OCI-LY1 (cell line): ENCODE results near the gene ADAM19.

Experiments
- H2AFZ ChIP-seq: fragments of 200-600 bp; sonication (generic), shearing (Covaris generic); 2 replicates; pipeline ENCODE4 v1.6.0; 2014; ENCODE audit warnings: antibody characterized with exemption, mild to moderate bottlenecking, low read length
- H3F3A ChIP-seq: fragments of 200-600 bp; sonication (generic), shearing (Covaris generic); 2 replicates; pipeline ENCODE4 v1.6.0; 2014; ENCODE audit warnings: mild to moderate bottlenecking, antibody characterized with exemption, low read length, moderate library complexity; ENCODE audit not compliant: insufficient read depth
- H3K27ac ChIP-seq: fragments of 200-600 bp; sonication (generic); 2 replicates; pipeline ENCODE4 v1.5.1; 2014; ENCODE audit warnings: low read length, mixed run types, mild to moderate bottlenecking, low read depth; ENCODE audit not compliant: poor library complexity, severe bottlenecking
- H3K27me3 ChIP-seq: fragments of 200-600 bp; sonication (generic); 2 replicates; pipeline ENCODE4 v1.6.0; 2014; ENCODE audit warnings: antibody characterized with exemption, mild to moderate bottlenecking, low read length, moderate library complexity; ENCODE audit not compliant: insufficient read depth
- H3K36me3 ChIP-seq: fragments of 200-600 bp; sonication (generic); 2 replicates; pipeline ENCODE4 v1.6.1; 2014; ENCODE audit warnings: mild to moderate bottlenecking, antibody characterized with exemption, low read length, moderate library complexity, mixed read lengths; ENCODE audit not compliant: insufficient read depth
- H3K4me1 ChIP-seq: fragments of 200-600 bp; sonication (generic); 2 replicates; pipeline ENCODE4 v1.5.1; 2014; ENCODE audit warnings: mild to moderate bottlenecking, low read length, moderate library complexity; ENCODE audit not compliant: insufficient read depth, severe bottlenecking
- H3K4me2 ChIP-seq: fragments of 200-600 bp; sonication (generic), shearing (Covaris generic); 2 replicates; pipeline ENCODE4 v1.6.1; 2014; ENCODE audit warnings: low read length
- H3K4me3 ChIP-seq: fragments of 200-600 bp; sonication (generic); 2 replicates; pipeline ENCODE4 v1.5.1; 2014; ENCODE audit warnings: low read length, low read depth, mild to moderate bottlenecking, mixed read lengths; ENCODE audit not compliant: poor library complexity, severe bottlenecking
- H3K79me2 ChIP-seq: fragments of 200-600 bp; shearing (Covaris generic); 2 replicates; pipeline ENCODE4 v1.6.1; 2016; ENCODE audit warnings: mixed run types, low read length, mixed read lengths; ENCODE audit not compliant: insufficient read depth
- H3K9ac ChIP-seq: fragments of 200-600 bp; sonication (generic), shearing (Covaris generic); 2 replicates; pipeline ENCODE4 v1.6.1; 2014; ENCODE audit warnings: mild to moderate bottlenecking, low read length, mixed read lengths
- H3K9me2 ChIP-seq: fragments of 200-600 bp; sonication (generic), shearing (Covaris generic); 2 replicates; pipeline ENCODE4 v1.6.1; 2014; ENCODE audit warnings: low read depth, mild to moderate bottlenecking, low read length, mixed read lengths
- H3K9me3 ChIP-seq: fragments of 200-600 bp; shearing (Covaris generic); 2 replicates; pipeline ENCODE4 v1.6.1; 2014; ENCODE audit warnings: low read length, mixed read lengths
- H4K20me1 ChIP-seq: fragments of 200-600 bp; sonication (generic), shearing (Covaris generic); 2 replicates; pipeline ENCODE4 v1.6.0; 2016; ENCODE audit warnings: mild to moderate bottlenecking, low read length; ENCODE audit not compliant: insufficient read depth
- EZH2 ChIP-seq: fragments of 200-600 bp; sonication (generic), shearing (Covaris generic); IDR thresholded peaks from 2 replicates; pipeline ENCODE4 v1.8.0; 2017; ENCODE audit warnings: borderline replicate concordance, mixed run types, mild to moderate bottlenecking, antibody characterized with exemption, low read length, moderate library complexity, mixed read lengths
- TF ChIP-seq, protein P1 (sequence below): fragments of 200-600 bp; sonication (generic), shearing (Covaris generic); IDR thresholded peaks from 2 replicates; pipeline ENCODE4 v1.5.1; 2017; ENCODE audit warnings: mild to moderate bottlenecking, antibody characterized with exemption, low read length, moderate library complexity, mixed read lengths

ADAM19 gene

DNA sequence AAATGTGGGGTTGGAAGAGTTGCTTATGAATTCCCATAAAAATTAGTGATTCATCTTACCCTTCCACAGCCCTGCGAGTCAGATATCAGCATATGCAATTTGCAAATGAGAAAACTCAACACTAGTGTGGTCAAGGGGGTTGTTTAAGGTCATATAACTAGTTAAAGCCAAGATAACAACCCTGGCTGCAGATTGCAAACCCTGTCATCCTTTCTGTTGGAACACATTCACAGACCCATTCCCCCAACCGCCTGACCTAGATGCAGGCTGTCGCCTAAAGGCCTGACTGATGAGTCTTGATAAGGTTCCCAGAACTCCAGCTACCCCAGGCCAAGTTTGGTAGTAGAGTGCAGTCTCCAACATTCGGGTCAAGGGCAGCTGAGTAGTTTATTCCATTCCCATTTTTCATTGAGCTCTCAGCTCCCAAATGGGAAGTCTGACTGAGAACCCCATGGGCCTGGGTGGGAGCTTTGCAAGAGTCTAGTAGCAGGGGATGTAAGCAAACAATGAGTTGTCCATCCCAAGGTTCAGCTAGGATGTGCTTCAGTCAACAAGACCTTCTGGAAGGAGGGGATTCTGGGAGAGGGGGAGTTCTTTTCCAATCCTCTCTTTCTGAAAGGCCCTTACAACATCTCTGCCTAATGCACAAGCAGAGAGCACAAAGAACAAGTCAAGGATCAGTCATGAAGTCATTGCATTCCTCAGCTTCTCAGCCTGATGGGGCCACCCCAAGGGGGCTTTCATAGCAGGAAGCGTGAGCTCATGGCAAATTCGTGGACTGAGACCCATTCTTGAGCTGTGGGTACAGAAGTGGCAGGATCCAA lies 40.3 kb downstream of the ADAM19 start:
- H3K27ac ChIP-seq: no peak overlapping the region
- no peak overlapping the region for H2AFZ ChIP-seq
- H3K36me3 ChIP-seq: no peaks in the 10 kb centered on the region
- H3K4me2 ChIP-seq: no peak overlapping the region
- H3K9me3 ChIP-seq: no peaks in the 10 kb centered on the region
- TF ChIP-seq, protein P1, sequence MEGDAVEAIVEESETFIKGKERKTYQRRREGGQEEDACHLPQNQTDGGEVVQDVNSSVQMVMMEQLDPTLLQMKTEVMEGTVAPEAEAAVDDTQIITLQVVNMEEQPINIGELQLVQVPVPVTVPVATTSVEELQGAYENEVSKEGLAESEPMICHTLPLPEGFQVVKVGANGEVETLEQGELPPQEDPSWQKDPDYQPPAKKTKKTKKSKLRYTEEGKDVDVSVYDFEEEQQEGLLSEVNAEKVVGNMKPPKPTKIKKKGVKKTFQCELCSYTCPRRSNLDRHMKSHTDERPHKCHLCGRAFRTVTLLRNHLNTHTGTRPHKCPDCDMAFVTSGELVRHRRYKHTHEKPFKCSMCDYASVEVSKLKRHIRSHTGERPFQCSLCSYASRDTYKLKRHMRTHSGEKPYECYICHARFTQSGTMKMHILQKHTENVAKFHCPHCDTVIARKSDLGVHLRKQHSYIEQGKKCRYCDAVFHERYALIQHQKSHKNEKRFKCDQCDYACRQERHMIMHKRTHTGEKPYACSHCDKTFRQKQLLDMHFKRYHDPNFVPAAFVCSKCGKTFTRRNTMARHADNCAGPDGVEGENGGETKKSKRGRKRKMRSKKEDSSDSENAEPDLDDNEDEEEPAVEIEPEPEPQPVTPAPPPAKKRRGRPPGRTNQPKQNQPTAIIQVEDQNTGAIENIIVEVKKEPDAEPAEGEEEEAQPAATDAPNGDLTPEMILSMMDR: no peak
- no peak for TF ChIP-seq EZH2
- H4K20me1 ChIP-seq: no peaks in the 10 kb centered on the region
- no peak overlapping the region for H3K9ac ChIP-seq
- H3K9me2 ChIP-seq: no peaks in the 10 kb centered on the region
- H3K4me3 ChIP-seq: no peak overlapping the region
- H3F3A ChIP-seq: no peaks in the 10 kb centered on the region
- H3K27me3 ChIP-seq: no peaks in the 10 kb centered on the region
- no peaks in the 10 kb centered on the region for H3K79me2 ChIP-seq
- no peaks in the 10 kb centered on the region for H3K4me1 ChIP-seq

DNA sequence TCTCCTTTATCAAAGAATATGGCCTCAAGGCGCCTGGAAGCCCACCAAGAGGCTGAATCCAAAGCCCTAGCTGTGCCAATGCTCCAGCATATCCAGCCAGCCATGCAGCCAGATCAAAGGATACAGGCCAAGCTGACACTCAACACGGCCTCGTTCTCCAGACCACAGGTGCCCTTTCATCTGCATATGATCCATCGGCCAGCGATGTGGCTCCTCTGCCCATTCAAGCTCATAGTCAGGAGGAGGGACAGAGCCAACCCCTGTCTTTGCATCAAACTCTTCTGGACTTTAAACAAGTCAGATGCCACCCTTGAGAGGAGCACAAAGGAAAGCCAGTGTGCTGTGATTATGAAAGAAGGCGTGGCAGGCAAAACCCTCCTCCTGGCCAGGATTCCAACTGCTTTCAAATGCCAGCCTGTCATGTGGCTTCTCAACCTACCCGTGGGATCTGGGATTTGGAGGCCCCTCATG lies 42.5 kb downstream of the ADAM19 start:
- Histone ChIP-seq H3K4me2 (no peak overlapping the region), H3K27me3 (no peaks in the 10 kb centered on the region), H3F3A (no peaks in the 10 kb centered on the region), H3K79me2 (no peaks in the 10 kb centered on the region), H3K9ac (no peak overlapping the region), H3K4me3 (no peak overlapping the region), H3K9me2 (no peaks in the 10 kb centered on the region), H3K27ac (no peak overlapping the region), H4K20me1 (no peaks in the 10 kb centered on the region), H2AFZ (no peak overlapping the region), H3K9me3 (no peaks in the 10 kb centered on the region), H3K36me3 (no peaks in the 10 kb centered on the region), H3K4me1 (no peaks in the 10 kb centered on the region)
- TF ChIP-seq, protein P1: no peak
- TF ChIP-seq EZH2: no peak

DNA sequence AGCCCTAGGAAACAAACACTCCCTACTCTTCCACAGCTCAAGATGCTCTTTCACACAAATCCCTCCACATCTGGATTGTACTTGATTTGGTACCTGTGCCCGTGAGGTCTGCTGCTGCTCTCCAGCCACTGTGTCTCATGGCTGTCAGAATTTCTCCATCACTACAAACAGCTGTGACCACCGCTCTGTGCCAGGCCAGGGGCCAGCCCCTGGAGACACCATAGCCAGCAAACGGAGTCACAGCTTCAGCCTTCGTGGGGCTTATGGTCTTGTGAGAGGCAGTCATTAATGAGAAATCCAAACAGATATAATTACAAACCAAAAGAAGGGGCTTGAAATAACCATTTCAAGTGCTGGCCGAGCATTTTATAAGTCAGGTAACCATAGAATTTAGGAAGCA lies 43.6 kb downstream of the ADAM19 start:
- H3K27ac ChIP-seq: no peak overlapping the region
- no peaks in the 10 kb centered on the region for H3F3A ChIP-seq
- no peaks in the 10 kb centered on the region for H3K9me3 ChIP-seq
- H2AFZ ChIP-seq: no peak overlapping the region
- no peak overlapping the region for H3K9ac ChIP-seq
- no peaks in the 10 kb centered on the region for H3K36me3 ChIP-seq
- no peaks in the 10 kb centered on the region for H4K20me1 ChIP-seq
- H3K79me2 ChIP-seq: no peaks in the 10 kb centered on the region
- H3K9me2 ChIP-seq: no peaks in the 10 kb centered on the region
- TF ChIP-seq, protein P1: no peak
- TF ChIP-seq EZH2: no peak
- H3K4me2 ChIP-seq: no peak overlapping the region
- H3K27me3 ChIP-seq: no peaks in the 10 kb centered on the region
- no peak overlapping the region for H3K4me3 ChIP-seq
- no peaks in the 10 kb centered on the region for H3K4me1 ChIP-seq
